SU-DHL-6 (cell line): ENCODE results near the gene DHX58.

Experiments used
- CTCF ChIP-seq: fragments of 200-600 bp; sonication (generic); IDR thresholded peaks from one replicate; pipeline ENCODE4 v1.5.1; 2017; ENCODE audit warnings: antibody characterized with exemption, mild to moderate bottlenecking, low read length, moderate library complexity; ENCODE audit not compliant: insufficient read depth, poor library complexity, severe bottlenecking
- EZH2phosphoT487 ChIP-seq: fragments of 200-600 bp; sonication (generic), shearing (Covaris generic); conservative IDR thresholded peaks from 2 replicates; pipeline ENCODE4 v1.6.1; 2018; ENCODE audit warnings: mild to moderate bottlenecking, antibody characterized with exemption, low read length, moderate library complexity, mixed read lengths

GRCh38 chr17:42120770-42121769, 8.6 kb upstream of the DHX58 start, which contains the start of gene KAT2A:
- no peak for TF ChIP-seq CTCF
- TF ChIP-seq EZH2phosphoT487: no peak
